GM12874 (cell line): ENCODE measurements around the gene CCDC117.

Experiments
- CTCF ChIP-seq: IDR thresholded peaks from 2 replicates; pipeline ENCODE4 v1.5.1; 2011; ENCODE audit warnings: low read depth, mild to moderate bottlenecking, control low read depth, low read length, moderate library complexity; ENCODE audit not compliant: insufficient read depth

Gene CCDC117

GRCh38 chr22:28815111-28815510 is 42.6 kb downstream of the CCDC117 start:
- no peak for TF ChIP-seq CTCF

- no peak for TF ChIP-seq CTCF
Observed at GRCh38 chr22:28815729-28816128, 43.2 kb downstream of the CCDC117 start.

GRCh38 chr22:28817064-28817463 is 44.6 kb downstream of the CCDC117 start:
- TF ChIP-seq CTCF: no peak

GRCh38 chr22:28817919-28818859 is 45.7 kb downstream of the CCDC117 start:
- no peak for TF ChIP-seq CTCF

- no peak for TF ChIP-seq CTCF
Observed at GRCh38 chr22:28819253-28820096, 47.0 kb downstream of the CCDC117 start.

DNA sequence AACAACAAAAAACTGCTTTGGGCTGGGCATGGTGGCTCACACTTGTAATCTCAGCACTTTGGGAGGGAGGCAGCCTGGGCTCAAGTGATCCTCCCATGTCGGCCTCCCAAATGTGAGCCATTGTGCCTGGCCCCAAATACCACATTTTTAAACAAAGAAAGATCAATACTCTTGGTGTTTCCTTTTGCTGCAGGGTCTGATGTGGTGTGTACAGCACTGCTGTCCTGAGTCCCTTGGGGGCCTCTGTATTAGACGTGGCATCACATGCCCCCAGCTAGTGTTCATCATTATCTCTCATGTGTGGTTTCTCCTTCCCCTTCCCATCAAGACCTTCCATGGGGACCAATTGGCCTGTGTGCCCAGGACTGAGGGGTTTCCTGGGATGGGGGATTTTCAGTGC is 48.4 kb downstream of the CCDC117 start:
- no peak for TF ChIP-seq CTCF

DNA sequence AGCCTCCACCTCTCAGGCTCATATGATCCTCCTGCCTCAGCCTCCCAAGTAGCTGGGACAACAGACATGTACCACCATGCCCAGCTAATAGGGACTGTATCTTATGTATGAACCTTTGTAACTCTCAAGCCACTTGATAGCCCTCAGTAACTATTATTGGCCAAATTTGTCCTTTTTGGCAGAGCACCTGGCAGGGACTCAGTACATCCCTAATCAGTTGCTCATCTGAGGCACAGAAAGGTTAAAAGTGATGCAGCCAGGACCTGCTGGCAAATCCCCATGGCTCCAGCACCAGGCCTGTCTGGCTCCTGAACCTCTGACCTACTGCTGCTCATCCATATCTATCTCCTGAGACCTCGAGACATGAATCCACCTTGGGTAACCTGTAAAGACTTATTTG is 49.0 kb downstream of the CCDC117 start:
- no peak for TF ChIP-seq CTCF
